NCI-H345 treated with DMSO at 0.1 percent for 48 hours (cell line): ENCODE measurements around the gene KRT73.

Source experiments
- DNase-seq: peaks from one replicate; lab custom pipeline; 2025; ENCODE audit not compliant: unreplicated experiment; lab: John Stamatoyannopoulos, UW

The KRT73 gene

DNA sequence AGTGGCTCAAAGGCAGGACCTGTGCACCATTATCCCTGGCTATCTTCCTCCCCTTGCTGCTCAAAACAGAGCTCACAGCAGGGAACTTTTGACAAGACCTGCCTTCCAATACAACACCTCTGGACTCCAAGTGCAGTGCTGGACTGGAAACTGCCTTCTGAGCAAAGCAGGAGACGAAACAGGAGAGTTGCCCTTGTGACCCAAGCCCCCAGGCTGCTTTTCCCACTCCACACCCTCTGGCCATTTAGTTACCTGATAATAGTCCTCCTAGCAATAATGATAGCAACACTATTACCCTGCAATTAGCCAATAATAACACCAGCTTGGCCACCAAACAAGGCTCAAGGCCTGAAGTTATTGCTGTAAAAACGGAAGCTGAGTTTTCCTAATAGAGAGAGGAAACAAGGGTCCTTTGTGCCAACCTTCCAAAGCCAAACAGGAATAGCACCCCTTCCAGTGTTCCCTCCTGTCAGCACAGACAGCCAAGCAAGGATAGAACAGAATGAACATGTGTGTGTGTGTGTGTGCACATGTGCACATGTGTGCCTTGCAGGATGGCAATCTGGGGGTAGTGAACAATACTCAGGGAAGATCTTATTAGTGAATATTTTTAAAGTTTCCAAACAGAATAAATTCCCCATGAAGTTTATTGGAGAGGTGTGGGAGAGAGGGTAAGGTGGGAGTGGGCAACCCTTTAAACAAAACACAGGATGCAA is 9.2 kb upstream of the KRT73 start:
- no peak for DNase-seq

DNA sequence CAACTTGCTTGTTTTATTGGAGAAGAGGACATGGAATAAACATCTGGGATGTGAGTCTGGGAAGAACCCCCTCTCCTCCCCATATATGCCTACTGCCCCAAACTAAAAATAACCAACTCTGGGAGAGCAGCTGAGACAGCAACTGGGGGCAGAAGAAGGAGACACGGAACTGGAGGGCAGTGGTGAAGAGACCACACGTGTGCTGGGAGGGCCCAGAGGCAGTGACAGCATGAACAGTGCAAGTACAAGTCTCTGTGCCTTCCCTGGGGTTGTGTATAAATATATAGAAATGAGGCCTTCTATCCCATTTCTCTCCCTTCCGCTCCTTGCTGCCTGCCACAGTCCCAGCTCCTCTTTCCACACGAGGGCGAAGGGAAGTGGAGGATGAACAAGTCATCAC is 4.0 kb upstream of the KRT73 start:
- DNase-seq, result no peak

DNA sequence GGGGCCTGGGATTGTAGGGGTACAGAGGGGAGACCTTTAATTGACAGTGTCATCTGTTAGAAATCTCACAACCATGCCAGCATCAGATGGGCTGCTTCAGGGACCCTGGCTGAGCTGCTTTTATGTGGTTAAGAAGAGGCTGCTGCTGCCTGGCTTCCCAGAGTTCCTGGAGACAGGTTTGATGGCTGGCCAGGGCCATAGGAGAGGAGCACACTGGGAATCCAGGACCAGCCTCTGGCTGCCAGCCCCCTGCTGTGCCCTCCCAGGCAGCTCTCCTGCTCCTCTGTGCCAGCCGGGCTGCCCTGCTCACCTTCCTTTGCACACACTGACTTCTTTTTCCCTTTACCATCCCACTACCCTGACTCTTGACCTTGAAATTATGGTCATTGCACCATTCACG is 507 bp upstream of the KRT73 start:
- no peak for DNase-seq

DNA sequence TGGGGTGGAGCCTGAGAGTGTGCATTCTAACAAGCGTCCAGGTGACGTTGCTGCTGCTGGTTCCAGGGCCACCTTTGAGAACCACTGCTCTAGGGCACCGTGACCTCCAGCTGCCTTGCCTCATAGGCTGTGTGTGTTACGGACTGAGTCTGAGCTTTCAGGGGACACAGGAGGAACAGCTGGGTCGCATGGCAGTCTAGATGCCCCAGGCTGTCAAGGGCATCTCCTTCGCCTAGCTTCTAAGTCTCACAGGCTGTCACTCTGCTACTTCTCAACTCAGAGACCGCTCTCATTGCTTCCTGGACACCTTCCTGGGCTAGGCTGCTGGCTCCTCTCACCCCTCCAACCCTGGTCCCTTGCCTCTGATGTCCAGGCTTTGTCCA is 965 bp downstream of the KRT73 start:
- no peak for DNase-seq

DNA sequence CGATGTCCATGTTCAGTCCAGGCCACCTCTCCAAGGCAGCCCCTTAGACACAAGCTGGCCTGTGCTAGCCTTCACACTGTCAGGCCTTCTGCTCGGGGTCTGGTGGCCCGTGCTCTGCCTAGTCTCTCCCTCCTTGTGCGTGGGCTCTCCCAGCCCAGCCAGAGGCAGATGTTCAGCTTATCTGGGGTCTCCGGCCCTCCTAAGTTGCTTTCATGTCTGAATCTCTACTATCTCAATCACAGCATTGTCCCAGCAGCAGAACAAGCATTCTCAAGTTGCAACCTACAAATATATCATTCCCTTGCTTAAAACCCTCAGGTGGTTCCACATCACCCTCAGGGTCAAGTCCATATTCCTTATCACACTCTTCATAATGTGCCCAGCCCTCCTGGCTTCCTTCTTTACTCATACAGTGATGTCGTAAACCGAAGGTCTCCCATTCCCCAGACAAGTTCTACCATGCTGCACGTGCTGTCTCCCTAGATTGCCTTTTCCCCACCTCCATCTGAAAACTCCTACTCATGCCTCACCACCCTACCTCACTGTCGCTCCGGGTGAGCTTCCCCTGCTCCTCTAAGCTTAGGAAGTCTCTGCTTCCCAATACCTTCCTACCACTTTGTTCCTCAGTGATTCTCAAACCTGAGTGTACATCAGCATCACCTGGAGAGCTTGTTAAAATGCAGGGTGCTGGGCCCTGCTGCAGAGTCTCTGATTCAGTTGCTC is 1.5 kb downstream of the KRT73 start:
- no peak for DNase-seq

DNA sequence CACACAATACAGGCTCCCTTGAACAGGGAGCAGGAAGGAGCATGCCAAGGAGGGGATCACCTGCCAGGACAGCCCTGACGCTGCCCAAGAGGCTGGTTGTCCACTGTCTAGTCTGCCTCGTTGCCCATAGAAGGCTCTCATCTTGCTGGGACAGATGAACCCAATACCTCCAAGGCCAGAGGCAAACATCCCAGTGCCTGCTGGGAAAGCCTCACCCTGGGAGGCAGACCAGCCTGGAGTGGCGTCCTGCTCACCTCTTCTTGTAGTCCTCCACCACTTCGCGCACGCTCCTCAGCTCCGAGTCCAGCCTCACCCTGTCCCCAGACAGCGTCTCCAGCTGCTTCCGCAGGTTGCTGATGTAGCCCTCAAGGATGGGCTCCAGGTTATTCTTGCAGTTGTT is 2.4 kb downstream of the KRT73 start:
- no peak for DNase-seq

DNA sequence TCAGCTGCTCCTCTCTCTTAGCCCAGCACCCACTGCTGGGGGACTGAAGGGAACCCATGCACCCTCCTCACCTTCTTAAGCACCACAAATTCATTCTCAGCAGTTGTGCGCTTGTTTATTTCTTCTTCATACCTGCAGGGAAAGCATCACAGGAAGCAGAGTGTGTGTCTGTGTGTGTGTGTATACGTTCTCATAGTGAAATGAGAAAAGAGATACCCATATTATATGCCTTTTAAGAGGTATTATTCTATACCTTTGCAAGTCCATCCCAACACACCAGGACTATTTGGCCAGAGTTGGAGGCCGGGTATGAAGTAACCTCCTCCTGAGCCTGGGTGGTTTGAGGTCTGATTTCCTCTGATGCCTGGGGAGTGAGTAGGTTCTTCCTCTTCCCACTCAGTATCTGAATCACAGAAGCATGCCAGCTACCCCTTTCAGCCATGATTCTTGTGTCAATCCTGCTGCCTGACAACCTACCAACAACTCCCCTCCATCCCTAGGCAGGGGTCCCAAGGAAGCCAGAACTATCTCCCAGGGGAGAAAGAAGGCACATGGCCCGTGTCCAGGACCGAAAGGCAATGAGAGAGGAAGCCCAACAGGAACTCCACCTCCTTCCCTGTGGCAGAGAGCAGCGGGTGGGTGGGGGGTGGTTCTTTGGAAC is 3.0 kb downstream of the KRT73 start:
- DNase-seq, result no peak

DNA sequence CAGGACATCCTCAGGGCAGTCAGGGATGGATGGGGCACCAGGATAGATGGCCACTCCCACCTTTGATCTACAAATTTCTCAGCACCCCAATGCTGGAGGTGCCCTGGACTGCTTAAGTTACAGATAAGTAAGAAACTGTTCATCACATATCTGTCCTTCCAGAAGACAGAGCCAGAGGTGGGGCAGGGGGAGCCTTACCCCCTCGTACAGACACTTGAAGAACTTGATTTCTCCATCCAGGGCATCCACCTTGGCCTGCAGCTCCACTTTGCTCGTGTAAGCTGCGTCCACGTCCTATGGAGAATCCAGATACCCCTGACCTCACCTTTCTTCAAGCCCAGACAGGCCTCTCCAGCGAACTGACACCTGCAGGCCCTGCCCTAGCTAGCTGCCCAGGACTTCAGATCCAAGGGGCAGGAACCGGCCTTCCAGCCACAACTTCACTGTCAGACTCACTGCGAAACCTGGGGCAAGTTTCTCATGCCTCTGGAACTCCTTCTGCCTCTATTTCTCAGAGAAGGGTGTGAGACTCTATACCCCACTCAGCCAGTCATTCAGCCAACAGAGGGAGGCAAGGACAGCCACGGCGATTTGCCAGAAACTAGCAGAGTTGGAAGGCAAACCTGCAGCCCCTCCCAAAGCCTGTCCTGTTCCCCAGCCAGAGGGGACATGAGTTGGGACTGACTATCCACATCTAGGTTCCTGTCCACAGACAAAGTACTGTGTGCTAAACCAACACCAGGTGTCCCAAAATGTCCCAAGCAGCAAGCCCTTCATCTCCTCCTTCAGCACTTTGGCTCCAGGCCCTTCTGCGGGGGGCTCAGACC is 3.8 kb downstream of the KRT73 start:
- no peak for DNase-seq

DNA sequence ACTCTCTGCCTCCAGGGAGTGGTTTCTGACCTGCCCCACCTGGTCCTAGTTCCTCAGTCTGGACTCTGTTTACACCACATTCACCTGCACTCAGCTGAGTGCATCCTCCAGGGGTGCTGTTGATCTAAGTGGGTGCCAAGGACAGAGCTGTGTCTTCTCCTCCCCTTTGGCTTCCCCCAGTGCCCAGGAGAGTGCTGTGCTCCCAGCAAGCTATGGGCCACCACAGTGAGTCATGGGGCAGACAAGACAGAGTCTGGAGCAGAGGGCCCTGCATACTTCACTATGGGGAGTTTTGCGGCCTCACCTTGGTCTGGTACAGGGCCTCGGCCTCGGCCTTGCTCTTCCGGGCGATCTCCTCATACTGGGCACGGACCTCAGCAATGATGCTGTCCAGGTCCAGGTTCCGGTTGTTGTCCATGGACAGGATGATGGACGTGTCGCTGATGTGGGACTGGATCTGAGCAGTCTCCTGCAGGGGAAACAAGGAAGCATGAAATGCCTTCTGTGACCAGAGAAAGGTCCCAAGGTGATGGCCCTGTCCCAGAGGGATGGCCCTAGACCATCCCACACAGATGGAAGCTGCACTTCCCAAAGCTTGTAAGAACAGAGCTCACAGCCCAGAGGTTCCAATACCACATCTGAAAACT is 4.9 kb downstream of the KRT73 start:
- no peak for DNase-seq

DNA sequence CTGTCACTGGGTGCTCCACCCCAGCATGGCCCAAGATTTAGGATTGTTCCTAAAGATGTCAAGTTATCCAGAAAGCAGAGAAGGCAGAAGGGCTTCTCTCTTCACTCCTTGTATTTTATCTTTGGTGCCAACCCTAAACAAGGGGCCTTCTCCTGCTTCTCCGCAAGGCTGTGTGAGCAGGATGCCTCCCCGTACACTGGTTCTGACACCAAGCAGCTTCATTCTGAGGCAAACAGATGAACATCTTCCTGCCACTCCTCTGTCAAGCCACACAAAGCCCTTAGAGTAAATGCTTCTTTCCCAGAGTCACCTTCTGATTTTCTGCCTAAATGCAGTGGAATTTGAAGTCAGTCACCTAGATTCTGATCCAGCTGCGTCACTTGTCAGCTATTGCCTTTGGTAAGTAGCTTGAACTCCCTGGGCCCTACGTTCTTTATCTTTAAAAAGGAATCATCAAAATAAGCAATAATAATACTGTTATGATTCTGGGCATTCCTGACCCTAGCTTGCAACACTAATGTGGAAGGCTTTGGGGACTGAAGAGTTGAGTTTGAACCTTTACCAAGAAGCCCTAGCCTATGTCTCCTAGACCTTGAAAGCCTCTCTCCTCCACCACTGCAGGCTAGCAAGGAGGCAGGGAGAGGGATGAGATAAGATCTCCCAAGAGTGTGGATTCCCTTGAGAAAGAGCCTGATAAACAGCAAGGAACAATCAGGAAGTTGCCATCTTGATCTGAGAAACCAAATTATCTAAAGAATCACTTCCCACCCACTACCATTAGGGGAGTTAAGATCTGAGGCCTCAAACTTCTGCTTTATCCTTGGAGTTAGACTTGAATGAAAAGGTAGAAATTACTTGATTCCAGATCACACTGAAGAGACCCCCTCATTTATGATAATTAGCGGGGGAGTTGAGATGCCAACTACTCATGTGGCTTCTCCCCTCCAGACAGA is 5.7 kb downstream of the KRT73 start:
- no peak for DNase-seq

DNA sequence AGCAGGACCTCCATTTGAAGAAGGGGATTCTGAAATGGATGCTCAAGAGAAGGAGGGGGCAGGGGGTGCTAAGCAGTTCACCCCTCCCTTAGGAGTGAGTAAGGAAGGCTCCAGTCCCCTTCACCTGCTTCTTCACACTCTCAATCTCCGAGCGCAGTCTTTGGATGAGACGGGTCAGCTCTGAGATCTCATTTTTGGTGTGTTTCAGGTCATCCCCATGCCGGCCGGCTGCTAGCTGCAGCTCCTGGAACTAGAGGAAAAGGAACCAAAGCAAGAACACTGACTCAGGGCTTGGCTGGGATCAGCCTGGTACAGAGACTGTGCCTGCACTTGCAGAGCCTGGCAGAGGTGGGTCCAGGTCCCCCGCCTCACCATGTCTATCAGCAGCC is 7.3 kb downstream of the KRT73 start:
- no peak for DNase-seq

DNA sequence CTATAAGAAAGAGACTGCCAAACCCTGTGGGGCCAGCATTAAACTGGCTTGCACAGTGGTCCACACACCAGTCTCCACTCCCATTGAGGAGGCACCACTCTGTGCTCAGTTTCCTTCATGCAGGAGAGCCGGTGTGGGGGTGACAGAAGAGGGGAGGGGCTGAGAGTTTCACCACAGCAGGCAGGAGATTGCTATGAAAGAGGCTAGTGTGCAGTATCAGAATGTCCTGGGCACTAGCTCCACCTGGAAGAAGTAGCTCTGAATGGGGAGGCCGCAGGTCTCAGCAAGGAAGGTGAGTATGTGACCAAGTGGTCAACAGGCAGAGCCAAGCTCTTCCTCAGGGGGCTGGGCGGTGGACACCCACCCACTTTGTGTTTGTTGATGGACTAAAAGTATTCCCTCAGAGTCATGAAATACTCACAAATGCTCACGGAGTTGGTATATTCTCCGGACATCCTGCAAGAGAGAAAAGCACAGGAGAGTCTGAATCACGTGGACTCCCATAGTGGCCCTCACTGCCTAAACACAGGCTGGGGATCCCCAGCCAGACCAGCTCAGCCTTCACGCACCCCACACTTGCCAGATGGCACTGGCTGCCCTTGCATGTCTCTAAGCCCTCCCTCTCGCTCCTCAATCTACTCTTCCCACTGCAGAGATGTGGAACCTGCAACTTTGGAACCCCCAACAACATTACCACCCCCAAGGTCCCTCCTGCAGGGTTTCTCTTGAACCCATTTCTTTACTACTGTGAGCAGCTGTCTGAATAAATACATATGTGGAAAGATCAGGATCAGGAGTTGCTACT is 9.3 kb downstream of the KRT73 start:
- DNase-seq, result no peak

DNA sequence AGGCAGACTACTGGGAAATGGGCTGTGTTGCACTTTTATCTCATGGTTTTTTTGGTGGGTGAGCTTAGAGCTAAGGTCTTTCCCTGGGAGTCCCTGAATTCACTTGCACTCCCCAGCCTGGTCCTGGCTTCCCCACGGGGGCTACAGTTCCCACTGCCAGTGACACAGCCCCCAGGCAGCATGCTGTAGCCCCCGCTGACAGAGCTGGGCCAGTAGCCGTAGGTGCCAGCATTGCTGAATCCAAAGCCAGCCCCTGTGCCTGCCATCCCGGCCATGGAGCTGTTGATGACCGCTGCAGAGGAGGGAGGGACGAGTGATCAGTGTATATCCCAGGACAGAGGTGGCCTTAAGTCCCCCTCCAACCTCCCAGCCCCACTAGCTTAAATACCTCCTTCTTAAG is 10.2 kb downstream of the KRT73 start:
- DNase-seq, result no peak

DNA sequence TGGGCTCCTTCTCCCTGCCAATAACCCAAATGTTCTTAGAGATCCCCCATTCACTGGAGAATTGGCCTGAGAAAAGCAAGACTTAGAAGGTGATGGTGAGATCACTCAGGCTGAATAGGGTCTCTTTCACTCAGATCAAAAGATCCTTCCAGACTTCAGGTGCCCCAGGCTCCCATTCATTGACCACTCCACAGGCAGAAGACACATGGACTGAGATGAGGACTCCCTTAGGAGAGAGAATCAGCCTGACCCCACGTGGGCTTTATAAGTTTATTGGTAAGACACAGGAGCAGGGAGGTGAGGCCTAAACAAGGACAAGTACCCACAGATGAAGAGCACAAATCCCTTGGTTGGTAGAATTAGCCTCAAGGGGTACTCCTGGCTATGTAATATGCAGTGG is 11.0 kb downstream of the KRT73 start:
- DNase-seq, result no peak

DNA sequence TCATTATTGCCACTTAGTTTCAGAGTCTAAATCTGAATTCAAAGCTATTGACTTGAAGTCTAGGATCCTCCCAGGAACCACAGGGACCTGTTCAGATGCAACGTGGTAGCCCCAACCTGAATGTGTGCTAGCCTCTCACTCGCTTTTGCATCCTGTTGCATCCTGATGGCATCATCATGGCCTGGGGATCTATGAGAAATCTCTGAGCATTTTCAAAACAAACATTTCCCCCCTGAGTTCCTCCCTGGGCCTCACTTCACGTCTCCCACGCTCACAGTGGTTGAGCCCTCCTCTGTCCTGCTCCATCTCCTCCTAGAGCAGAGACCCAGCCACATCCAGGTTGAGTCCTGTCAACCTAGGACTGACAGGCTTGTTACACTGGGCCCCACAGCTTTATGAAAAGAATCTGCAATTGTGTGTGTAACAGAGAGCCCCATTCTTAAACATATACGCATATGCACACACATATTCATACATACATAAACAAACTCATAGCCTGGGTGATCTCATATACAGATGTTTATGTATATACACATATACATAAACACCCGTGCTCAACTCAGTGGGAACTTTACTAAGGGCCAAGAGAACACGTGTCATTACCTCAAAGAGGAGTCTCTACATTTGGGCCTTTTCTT is 11.7 kb downstream of the KRT73 start:
- no peak for DNase-seq

DNA sequence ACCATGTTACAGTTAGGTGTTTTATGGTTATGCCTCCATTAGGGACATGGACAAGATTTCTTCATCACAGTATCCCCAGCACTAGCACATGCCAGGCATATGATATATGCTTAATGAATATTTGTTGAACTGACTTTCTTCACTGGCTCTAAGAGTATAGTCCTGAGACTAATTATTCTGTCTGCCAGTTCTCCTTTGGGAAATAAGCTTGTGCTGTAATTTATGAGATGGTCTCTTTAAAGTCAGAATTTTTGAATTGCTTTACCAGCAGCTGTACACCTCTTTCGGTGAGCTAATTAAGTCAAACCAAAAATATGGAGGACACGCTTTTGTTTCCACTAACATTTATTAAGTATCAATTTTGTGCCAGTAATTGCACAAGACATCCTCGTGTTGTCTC is 12.3 kb downstream of the KRT73 start:
- DNase-seq, result no peak

DNA sequence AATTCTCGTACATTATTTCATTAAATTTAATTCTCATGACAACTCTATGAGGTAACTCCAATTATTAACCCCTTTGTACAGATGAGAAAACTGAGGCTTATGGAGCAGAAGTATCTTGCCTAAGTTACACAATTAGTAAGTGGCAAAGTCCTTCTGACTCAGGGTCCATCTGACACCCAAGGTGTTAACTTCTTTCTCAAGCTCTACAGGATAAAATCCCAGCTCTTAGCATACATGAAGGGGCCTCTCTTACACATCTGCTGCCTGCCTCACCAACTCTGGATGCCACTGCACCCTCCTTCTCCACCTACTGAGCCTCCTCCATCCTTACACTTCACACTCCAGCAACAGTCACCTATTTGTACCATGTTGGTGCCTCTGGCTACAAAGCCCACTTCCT is 12.8 kb downstream of the KRT73 start:
- DNase-seq, result no peak

DNA sequence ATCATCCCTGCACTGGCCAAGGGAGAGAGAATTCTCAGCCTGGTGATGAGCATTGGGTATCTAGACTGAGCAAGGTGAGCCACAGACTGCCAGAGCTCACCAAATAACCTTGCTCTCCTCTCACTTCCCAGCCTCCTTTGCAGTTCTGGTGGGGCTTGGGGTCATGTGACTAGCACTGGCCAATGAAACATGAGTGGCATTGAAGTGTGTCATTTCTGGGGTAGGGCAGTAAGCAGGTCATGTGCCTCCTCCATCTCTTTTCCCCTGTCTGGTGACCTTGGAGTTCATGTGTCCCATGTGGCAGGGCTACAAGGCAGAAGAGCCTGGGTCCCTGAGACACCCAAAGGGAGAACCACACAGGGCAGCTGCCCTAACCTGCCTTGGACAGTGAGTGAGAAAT is 13.5 kb downstream of the KRT73 start:
- no peak for DNase-seq

DNA sequence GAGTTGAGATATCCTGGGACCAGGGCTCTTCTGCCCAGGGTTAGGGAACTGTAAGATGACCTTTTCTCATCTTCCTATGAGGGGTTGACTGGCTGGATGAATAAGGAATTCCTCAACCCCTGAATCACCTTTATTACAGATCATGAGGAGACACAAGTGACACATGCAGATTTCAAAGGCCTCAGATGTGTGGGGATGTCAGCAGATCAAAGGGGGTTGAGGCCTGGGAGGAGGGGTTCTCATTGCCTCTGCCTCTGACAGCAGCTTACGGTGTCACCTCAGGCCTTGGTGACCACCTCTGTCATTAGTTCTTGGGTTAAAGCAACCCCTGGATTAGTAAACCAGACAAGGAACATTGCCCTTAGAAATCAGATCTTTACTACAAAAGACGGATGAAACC is 15.0 kb downstream of the KRT73 start:
- no peak for DNase-seq
